ENCODE data around the gene PRPF40B. TPM values are rescaled to one million over a fixed set of nuclear protein-coding genes. Genes with fewer than 3 reads are reported as not detected.

PRPF40B gene
- 16.3 and 21.4 TPM in 2 replicates for total RNA-seq

DNA sequence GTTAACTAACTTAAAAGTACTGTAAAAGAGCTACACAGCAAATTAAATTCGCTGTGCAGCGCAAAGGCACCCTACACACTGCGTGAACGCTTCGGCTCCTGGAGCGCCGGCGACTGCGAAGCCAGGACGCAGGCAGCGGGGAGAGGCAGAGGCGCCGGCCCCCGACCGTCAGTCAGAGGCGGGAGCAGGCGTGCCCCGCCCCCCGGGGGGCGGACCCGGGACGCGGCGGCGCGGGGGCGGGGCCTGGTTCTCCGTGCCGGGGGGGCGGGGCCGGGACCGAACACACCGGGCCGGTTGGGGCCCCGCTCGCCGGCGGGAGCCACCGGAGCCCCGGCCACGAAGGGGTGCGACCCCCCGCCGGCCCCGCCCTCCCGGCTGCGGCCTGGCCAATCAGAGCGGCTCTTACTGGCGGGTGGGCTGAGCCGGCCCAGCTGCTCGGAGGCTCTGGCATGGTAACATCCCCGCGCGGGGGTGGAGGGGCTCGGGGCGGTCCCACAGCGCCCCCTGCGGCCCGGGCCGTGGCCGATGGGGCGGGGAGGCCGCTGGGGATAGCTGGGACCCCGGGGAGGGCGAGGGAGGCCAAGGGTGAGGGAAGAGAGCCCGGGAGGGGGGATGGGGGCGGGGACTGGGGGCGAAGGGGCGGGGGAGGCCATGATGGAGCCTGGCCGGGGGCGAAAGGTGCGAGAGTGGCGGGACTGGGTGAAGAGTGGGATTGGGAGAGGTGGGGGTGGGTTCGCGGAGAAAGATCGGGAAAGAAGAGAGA, at the start of gene PRPF40B:
PRPF40B (plus strand) TSS at position 420 of the 763 bp plus-strand sequence; CDS start at position 450, 30 bp downstream.
- Histone ChIP-seq H3K36me3 (ENCODE audit: control insufficient read depth, insufficient read depth, low read length) (no peaks in the 10 kb centered on the region), H3K27me3 (ENCODE audit: control insufficient read depth, insufficient read depth, low read length) (no peaks in the 10 kb centered on the region), H3K4me3 (ENCODE audit: low read depth, low read length) (peak within 1 kb of the TSS; percentile 50)
- TF ChIP-seq, protein P1, sequence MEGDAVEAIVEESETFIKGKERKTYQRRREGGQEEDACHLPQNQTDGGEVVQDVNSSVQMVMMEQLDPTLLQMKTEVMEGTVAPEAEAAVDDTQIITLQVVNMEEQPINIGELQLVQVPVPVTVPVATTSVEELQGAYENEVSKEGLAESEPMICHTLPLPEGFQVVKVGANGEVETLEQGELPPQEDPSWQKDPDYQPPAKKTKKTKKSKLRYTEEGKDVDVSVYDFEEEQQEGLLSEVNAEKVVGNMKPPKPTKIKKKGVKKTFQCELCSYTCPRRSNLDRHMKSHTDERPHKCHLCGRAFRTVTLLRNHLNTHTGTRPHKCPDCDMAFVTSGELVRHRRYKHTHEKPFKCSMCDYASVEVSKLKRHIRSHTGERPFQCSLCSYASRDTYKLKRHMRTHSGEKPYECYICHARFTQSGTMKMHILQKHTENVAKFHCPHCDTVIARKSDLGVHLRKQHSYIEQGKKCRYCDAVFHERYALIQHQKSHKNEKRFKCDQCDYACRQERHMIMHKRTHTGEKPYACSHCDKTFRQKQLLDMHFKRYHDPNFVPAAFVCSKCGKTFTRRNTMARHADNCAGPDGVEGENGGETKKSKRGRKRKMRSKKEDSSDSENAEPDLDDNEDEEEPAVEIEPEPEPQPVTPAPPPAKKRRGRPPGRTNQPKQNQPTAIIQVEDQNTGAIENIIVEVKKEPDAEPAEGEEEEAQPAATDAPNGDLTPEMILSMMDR (IDR thresholded peaks at IDR 0.05; ENCODE audit: insufficient read depth, low read length, severe bottlenecking), result peak; percentile 46
- no peak for FAIRE-seq
- DNase-seq (ENCODE audit: low read depth), result peak; percentile 63

DNA sequence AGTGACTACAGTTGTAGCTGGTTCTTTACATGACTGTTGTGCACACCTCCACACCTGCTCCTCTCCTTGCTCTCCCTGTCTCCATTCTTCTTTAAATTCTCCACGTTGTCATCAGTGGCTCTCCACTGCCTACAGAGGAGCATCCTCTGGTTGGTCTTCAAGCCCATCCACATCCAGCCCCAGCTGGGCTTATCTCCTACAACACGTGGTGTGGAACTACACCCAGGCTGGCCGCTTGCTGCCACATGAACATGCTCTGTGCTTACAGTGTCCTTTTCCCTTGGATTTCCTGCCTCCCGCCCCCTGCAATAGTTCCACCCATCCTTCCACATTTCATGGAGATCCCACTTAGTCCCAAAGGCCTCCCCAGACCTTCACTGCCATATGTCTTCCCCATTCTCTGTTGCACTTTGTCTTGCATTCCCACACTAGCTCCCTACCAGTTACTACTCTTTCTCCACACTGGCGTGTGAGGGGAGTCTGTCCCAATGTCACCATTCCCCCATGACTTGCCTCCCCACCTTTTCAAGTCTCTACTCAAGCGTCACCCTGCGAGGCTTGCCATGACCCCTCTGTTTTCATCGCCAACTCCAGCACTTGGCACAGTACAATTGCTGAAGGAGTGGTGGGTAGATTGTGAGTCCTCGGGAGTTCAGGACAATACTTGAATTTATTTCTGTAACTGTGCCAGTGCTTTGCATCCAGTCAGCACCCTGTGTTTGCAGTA, 45.6 kb upstream of the PRPF40B start:
- Histone ChIP-seq H3K27me3 (ENCODE audit: control insufficient read depth, insufficient read depth, low read length) (no peaks in the 10 kb centered on the region), H3K36me3 (ENCODE audit: control insufficient read depth, insufficient read depth, low read length) (peaks cover 2% of the 10 kb centered on the region), H3K4me3 (ENCODE audit: low read depth, low read length) (no peak overlapping the region)
- FAIRE-seq (no peak), DNase-seq (ENCODE audit: low read depth) (no peak)
- TF ChIP-seq, protein P1 (IDR thresholded peaks at IDR 0.05; ENCODE audit: insufficient read depth, low read length, severe bottlenecking), result no peak

DNA sequence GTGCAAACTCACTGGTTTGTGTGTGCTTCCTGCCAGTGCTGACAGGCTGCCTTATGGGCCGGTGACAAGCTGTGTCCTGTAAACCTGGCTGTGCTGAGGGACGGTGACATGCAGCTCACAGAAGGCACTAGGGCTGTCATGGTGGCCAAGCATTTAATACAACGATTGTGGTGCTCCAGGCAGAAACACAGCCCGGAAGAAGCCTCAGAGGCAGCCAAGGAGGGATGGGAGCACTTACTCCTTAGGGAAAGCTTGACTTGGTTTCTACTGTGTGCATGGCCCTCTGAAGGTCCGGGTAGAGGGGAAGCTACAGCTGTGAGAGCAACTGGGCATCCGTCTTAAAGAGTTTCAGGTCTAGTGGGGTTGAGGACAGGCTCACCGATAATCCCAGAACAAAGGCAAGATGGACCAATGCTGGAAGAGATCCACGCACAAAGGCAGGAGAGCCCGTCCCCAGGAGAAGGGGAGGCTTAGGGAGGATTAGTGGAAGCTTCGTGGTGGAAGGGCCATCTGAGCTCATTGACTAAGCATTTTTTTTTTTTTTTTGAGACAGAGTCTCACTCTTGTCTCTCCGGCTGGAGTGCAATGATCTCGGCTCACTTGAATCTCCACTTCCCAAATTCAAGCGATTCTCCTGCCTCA, 44.8 kb upstream of the PRPF40B start:
- no peaks in the 10 kb centered on the region for H3K27me3 ChIP-seq (ENCODE audit: control insufficient read depth, insufficient read depth, low read length)
- no peak for DNase-seq (ENCODE audit: low read depth)
- TF ChIP-seq, protein P1 (IDR thresholded peaks at IDR 0.05; ENCODE audit: insufficient read depth, low read length, severe bottlenecking), result no peak
- H3K4me3 ChIP-seq (ENCODE audit: low read depth, low read length), result no peak overlapping the region
- H3K36me3 ChIP-seq (ENCODE audit: control insufficient read depth, insufficient read depth, low read length), result peaks cover 2% of the 10 kb centered on the region
- no peak for FAIRE-seq

DNA sequence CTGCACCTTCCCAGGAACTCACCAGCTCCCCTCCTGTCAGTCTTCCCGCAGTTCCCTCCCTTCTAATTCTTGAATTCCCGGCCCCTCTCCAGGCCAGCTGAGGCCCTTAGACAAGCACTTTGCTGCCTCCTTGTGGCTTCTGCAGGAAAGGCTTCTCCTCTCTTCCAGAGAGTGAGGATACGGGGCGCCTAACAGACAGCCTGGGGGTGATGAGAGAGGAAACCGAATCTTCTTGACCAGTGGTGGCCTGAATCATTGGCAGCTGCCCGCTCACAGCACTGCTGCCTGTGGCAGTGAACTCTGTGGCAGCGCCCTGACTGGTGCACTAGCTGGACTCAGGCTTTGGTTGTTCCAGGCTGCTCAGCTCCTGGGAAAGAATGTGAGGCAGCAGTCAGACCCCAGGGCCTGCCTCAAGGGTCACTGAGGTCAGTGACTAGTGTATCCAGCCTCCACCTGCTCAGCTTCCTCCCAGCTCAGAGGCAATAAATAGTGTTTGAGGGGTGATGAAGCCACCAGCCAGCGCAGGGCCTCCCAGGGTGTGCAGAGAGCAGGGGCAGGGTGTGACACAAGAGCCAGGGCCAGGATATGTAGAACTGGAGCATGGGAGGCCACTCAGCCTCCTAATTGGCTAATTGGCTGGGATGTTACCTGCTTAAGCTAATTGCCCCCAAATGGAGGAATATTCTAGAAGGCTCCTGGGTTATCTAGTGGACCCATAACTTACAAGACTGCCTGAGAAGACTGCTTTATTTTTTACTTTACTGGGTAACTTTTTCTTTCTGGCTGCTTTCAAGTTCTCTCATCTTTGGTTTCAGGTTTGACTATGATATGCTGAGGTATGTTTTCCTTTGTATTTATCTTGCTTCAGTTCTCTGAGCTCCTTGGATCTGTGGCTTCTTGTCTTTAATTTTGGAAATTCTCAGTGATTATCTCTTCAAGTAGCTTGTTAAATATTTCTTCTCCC, 42.5 kb upstream of the PRPF40B start:
- TF ChIP-seq, protein P1 (IDR thresholded peaks at IDR 0.05; ENCODE audit: insufficient read depth, low read length, severe bottlenecking), result peak; percentile 88
- Histone ChIP-seq H3K36me3 (ENCODE audit: control insufficient read depth, insufficient read depth, low read length) (no peaks in the 10 kb centered on the region), H3K27me3 (ENCODE audit: control insufficient read depth, insufficient read depth, low read length) (no peaks in the 10 kb centered on the region), H3K4me3 (ENCODE audit: low read depth, low read length) (no peak overlapping the region)
- DNase-seq (ENCODE audit: low read depth), result peak; percentile 64
- FAIRE-seq, result no peak

DNA sequence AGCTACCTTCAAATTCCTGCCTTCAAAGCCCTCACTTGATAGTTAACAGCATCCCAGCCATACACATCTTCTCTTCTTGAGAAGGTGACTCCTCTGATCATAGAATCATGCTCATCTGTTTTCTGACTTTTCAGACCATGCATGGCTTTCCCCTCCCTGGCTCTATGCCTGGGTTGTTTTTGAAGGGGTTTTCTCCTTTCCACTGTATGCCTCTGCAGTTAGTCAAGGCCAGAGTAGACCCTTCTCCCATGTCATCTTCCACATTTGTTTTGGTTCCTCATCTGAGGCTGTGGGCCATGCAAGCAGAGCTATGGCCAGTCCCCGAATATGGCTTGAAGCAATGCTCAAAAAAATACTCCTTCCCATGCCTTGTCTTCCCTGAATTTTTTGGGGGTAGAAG, 41.2 kb upstream of the PRPF40B start:
- no peaks in the 10 kb centered on the region for H3K27me3 ChIP-seq (ENCODE audit: control insufficient read depth, insufficient read depth, low read length)
- FAIRE-seq (no peak), DNase-seq (ENCODE audit: low read depth) (no peak)
- H3K36me3 ChIP-seq (ENCODE audit: control insufficient read depth, insufficient read depth, low read length), result no peaks in the 10 kb centered on the region
- H3K4me3 ChIP-seq (ENCODE audit: low read depth, low read length), result no peak overlapping the region
- TF ChIP-seq, protein P1 (IDR thresholded peaks at IDR 0.05; ENCODE audit: insufficient read depth, low read length, severe bottlenecking), result no peak

All from bronchial epithelial cell (primary cell).